ENCODE data around the gene TTC19.

GRCh38 chr17:15965528-15965927 lies 34.1 kb upstream of the TTC19 start:
- no peak for TF ChIP-seq EZH2 (IDR thresholded peaks at IDR 0.05; ENCODE audit: low read depth)
- TF ChIP-seq, protein P1, sequence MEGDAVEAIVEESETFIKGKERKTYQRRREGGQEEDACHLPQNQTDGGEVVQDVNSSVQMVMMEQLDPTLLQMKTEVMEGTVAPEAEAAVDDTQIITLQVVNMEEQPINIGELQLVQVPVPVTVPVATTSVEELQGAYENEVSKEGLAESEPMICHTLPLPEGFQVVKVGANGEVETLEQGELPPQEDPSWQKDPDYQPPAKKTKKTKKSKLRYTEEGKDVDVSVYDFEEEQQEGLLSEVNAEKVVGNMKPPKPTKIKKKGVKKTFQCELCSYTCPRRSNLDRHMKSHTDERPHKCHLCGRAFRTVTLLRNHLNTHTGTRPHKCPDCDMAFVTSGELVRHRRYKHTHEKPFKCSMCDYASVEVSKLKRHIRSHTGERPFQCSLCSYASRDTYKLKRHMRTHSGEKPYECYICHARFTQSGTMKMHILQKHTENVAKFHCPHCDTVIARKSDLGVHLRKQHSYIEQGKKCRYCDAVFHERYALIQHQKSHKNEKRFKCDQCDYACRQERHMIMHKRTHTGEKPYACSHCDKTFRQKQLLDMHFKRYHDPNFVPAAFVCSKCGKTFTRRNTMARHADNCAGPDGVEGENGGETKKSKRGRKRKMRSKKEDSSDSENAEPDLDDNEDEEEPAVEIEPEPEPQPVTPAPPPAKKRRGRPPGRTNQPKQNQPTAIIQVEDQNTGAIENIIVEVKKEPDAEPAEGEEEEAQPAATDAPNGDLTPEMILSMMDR (conservative IDR thresholded peaks at IDR 0.05): no peak
